NCI-H2227 treated with DMSO at 0.1 percent for 48 hours (cell line): ENCODE data around the gene YIPF1.
A peak's percentile ranks its signal among the peaks of the same experiment; 100 is the strongest.
"Not testable (repeated sequence)": the region's sequence is repeated elsewhere in the genome, so short reads cannot be mapped to it uniquely, and the experiment has no call there.

Experiments
- DNase-seq: peaks from one replicate; lab custom pipeline; 2025; lab: John Stamatoyannopoulos, UW

YIPF1 gene

GRCh38 chr1:53894644-53895043 lies 5.0 kb upstream of the YIPF1 start:
- DNase-seq: no peak

- DNase-seq: no peak
Observed at GRCh38 chr1:53893999-53894636, 4.5 kb upstream of the YIPF1 start, which contains the start of gene DIO1. Gene DIO1, plus strand, starts transcription at chr1:53894187. Its CDS starts 24 bp downstream, at chr1:53894211.

- no peak for DNase-seq
Observed at GRCh38 chr1:53892911-53893310, 3.3 kb upstream of the YIPF1 start.

GRCh38 chr1:53891678-53892077 lies 2.1 kb upstream of the YIPF1 start:
- no peak for DNase-seq

- DNase-seq: no peak
Observed at GRCh38 chr1:53891018-53891417, 1.4 kb upstream of the YIPF1 start.

GRCh38 chr1:53890522-53890941 lies 935 bp upstream of the YIPF1 start:
- DNase-seq: no peak

GRCh38 chr1:53888681-53889080 lies 916 bp downstream of the YIPF1 start:
- DNase-seq: no peak

- DNase-seq: not testable (repeated sequence)
Observed at GRCh38 chr1:53883600-53883999, 6.0 kb downstream of the YIPF1 start.

GRCh38 chr1:53881853-53882252 lies 7.7 kb downstream of the YIPF1 start:
- not testable (repeated sequence) for DNase-seq

GRCh38 chr1:53878492-53879105 lies 11.0 kb downstream of the YIPF1 start:
- peak; percentile 45 for DNase-seq

GRCh38 chr1:53875150-53875549 lies 14.4 kb downstream of the YIPF1 start:
- DNase-seq: not testable (repeated sequence)

GRCh38 chr1:53871773-53872484 lies 17.7 kb downstream of the YIPF1 start:
- no peak for DNase-seq

- no peak for DNase-seq
Observed at GRCh38 chr1:53871221-53871620, 18.4 kb downstream of the YIPF1 start.

- no peak for DNase-seq
Observed at GRCh38 chr1:53869454-53870117, 20.0 kb downstream of the YIPF1 start.

- no peak for DNase-seq
Observed at GRCh38 chr1:53868565-53868964, 21.0 kb downstream of the YIPF1 start.

- DNase-seq: no peak
Observed at GRCh38 chr1:53862507-53862906, 27.1 kb downstream of the YIPF1 start.

GRCh38 chr1:53860967-53861411 lies 28.6 kb downstream of the YIPF1 start:
- peak; percentile 60 for DNase-seq

- no peak for DNase-seq
Observed at GRCh38 chr1:53851571-53852285, 37.9 kb downstream of the YIPF1 start.

- DNase-seq: no peak
Observed at GRCh38 chr1:53850082-53850673, 39.4 kb downstream of the YIPF1 start.

- DNase-seq: no peak
Observed at GRCh38 chr1:53847980-53848379, 41.6 kb downstream of the YIPF1 start.

GRCh38 chr1:53842347-53842746 lies 47.2 kb downstream of the YIPF1 start:
- no peak for DNase-seq

- no peak for DNase-seq
Observed at GRCh38 chr1:53838654-53838974, 51.0 kb downstream of the YIPF1 start.
